22Rv1 (cell line): ENCODE results near the gene GRIK4.

Source experiments
- CTCF ChIP-seq: fragments of 450-650 bp; IDR thresholded peaks from 2 replicates; pipeline ENCODE4 v1.5.1; 2017; ENCODE audit warnings: mild to moderate bottlenecking
- ZFX ChIP-seq: fragments of 450-650 bp; IDR thresholded peaks from 2 replicates; pipeline ENCODE4 v1.6.1; 2017; ENCODE audit warnings: antibody characterized with exemption, borderline replicate concordance

GRCh38 chr11:120988603-120989002 lies 477.1 kb downstream of the GRIK4 start:
- no peak for TF ChIP-seq CTCF
- no peak for TF ChIP-seq ZFX
